ENCODE measurements around the gene ST3GAL6. TPM values are rescaled to one million over a fixed set of nuclear protein-coding genes. Genes with fewer than 3 reads are reported as not detected.

The ST3GAL6 gene
- total RNA-seq, 6 experiments from 2014 or later = 17.8 to 69.6 (median 31.5) TPM

DNA sequence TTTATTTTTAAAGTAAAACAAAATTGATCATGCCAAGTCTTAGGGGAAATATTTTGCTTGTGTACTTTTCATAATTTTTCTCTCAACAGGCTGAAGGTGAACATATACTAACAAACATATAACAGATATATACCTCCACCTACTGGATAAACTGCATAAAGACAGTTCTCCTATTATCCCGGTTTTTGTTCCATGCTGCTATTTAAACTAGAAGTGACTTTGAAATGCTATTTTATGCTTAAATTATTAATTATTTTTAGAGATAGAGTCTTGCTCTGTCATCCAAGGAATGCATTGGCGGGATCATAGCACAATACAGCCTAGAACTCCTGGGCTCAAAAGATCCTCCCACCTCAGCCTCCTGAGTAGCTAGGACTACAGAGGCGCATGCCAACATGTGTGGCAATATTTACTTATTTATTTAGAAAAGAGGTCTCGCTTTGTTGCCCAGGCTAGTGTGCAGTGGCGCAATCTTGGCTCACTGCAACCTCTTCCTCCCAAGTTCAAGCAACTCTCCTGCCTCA, 49.8 kb downstream of the ST3GAL6 start:
- Histone ChIP-seq H3K4me1 (peaks cover 0 to 40% (median 15%) of the 10 kb centered on the region in 4 donors), H3K4me3 (no peak overlapping the region), H3K27ac (peak overlapping the region in 2 of 3 donors; percentile 17 to 26), H3K36me3 (no peaks in the 10 kb centered on the region), H3K9me3 (no peaks in the 10 kb centered on the region), H3K27me3 (no peaks in the 10 kb centered on the region)
- WGBS (ENCODE audit: insufficient coverage, low coverage, low lambda C conversion rate, missing lambda C conversion rate) = 15% methylated on average over 5 of the region's 5 CpGs
- TF ChIP-seq POLR2A (IDR thresholded peaks at IDR 0.05) = no peak
- TF ChIP-seq, protein P1, sequence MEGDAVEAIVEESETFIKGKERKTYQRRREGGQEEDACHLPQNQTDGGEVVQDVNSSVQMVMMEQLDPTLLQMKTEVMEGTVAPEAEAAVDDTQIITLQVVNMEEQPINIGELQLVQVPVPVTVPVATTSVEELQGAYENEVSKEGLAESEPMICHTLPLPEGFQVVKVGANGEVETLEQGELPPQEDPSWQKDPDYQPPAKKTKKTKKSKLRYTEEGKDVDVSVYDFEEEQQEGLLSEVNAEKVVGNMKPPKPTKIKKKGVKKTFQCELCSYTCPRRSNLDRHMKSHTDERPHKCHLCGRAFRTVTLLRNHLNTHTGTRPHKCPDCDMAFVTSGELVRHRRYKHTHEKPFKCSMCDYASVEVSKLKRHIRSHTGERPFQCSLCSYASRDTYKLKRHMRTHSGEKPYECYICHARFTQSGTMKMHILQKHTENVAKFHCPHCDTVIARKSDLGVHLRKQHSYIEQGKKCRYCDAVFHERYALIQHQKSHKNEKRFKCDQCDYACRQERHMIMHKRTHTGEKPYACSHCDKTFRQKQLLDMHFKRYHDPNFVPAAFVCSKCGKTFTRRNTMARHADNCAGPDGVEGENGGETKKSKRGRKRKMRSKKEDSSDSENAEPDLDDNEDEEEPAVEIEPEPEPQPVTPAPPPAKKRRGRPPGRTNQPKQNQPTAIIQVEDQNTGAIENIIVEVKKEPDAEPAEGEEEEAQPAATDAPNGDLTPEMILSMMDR (IDR thresholded peaks at IDR 0.05) = peak; percentile 67 to 79 (median 73)
- ATAC-seq (peak; percentile 82 to 92 (median 86)), DNase-seq (peak; percentile 65 to 88 (median 85))
- intact Hi-C loops (cut with DNase I) = loop anchor here in 1 of 2 donors (10.0 kb wide), 1 partner anchor 182 kb away; no protein-coding TSS in a partner anchor

DNA sequence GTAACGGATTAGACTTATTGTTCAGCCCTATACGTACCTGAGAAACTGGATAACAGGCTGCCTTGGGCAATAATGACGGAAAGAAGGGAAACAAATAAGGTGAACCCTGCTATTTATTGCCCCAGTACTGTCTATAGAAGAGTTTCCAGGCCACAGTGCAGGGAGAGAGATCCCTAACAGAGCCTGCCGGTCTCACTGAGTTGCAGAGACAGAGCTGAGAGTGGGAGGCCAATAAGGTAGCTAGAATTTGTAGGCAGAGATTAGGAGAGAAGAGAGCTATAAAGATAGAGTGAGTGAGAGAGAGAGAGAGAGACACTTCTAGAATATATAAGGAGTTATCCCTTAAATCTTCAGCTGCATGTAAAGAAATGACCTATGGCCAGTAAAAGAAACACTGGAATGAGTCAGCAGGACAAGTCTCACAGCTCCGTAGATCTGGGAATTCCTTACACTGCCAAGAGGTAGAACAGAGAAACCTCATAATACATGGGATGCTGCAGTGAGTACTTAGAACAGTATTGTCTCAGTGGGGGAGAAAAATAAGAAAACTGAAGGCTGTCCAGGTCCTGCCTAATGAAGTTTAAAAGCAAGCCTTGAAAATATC, 51.8 kb downstream of the ST3GAL6 start:
- no peak for TF ChIP-seq POLR2A (IDR thresholded peaks at IDR 0.05)
- TF ChIP-seq, protein P1 (IDR thresholded peaks at IDR 0.05) = no peak
- H3K27ac ChIP-seq = no peak overlapping the region
- 87% methylated on average over 5 of the region's 5 CpGs for WGBS (ENCODE audit: insufficient coverage, low coverage, low lambda C conversion rate, missing lambda C conversion rate)
- H3K9me3 ChIP-seq = no peaks in the 10 kb centered on the region
- ATAC-seq (no peak), DNase-seq (no peak)
- H3K4me3 ChIP-seq = no peak overlapping the region
- no peaks in the 10 kb centered on the region for H3K36me3 ChIP-seq
- H3K27me3 ChIP-seq = no peaks in the 10 kb centered on the region
- peaks cover 0 to 38% (median 14%) of the 10 kb centered on the region in 4 donors for H3K4me1 ChIP-seq
- intact Hi-C loops (cut with DNase I) = loop anchor here (5.0 to 10.0 kb wide), 2 partner anchors 177 to 180 kb away; no protein-coding TSS in a partner anchor

GRCh38 chr3:98817547-98818041, 54.5 kb downstream of the ST3GAL6 start:
- ATAC-seq (peak; percentile 66 to 77 (median 74)), DNase-seq (no peak)
- no peaks in the 10 kb centered on the region for H3K9me3 ChIP-seq
- H3K36me3 ChIP-seq = peaks cover 0 to 3% (median 0%) of the 10 kb centered on the region in 4 donors
- 25% methylated on average over 3 of the region's 3 CpGs for WGBS (ENCODE audit: insufficient coverage, low coverage, low lambda C conversion rate, missing lambda C conversion rate)
- TF ChIP-seq, protein P1 (IDR thresholded peaks at IDR 0.05) = peak; percentile 69 to 87 (median 80)
- no peak for TF ChIP-seq POLR2A (IDR thresholded peaks at IDR 0.05)
- no peak overlapping the region for H3K4me3 ChIP-seq
- no peak overlapping the region for H3K27ac ChIP-seq
- intact Hi-C loops (cut with DNase I) = loop anchor here (5.0 to 10.0 kb wide), 2 partner anchors 175 to 177 kb away; no protein-coding TSS in a partner anchor
- no peaks in the 10 kb centered on the region for H3K27me3 ChIP-seq
- peaks cover 0 to 14% (median 6%) of the 10 kb centered on the region in 4 donors for H3K4me1 ChIP-seq

- H3K4me3 ChIP-seq = no peak overlapping the region
Observed at GRCh38 chr3:98821063-98821462, 57.9 kb downstream of the ST3GAL6 start.

GRCh38 chr3:98823791-98824190, 60.7 kb downstream of the ST3GAL6 start:
- no peaks in the 10 kb centered on the region for H3K4me1 ChIP-seq
- H3K27me3 ChIP-seq = no peaks in the 10 kb centered on the region
- 84% methylated on average over 4 of the region's 4 CpGs for WGBS (ENCODE audit: insufficient coverage, low coverage, low lambda C conversion rate, missing lambda C conversion rate)
- H3K9me3 ChIP-seq = no peaks in the 10 kb centered on the region
- no peak overlapping the region for H3K27ac ChIP-seq
- peaks cover 0 to 3% (median 0%) of the 10 kb centered on the region in 4 donors for H3K36me3 ChIP-seq
- intact Hi-C loops (cut with DNase I) = no loop called here
- no peak for TF ChIP-seq POLR2A (IDR thresholded peaks at IDR 0.05)
- TF ChIP-seq, protein P1 (IDR thresholded peaks at IDR 0.05) = no peak
- DNase-seq (no peak), ATAC-seq (no peak)
- H3K4me3 ChIP-seq = no peak overlapping the region

More at GRCh38 chr3:98821063-98821462, 57.9 kb downstream of the ST3GAL6 start:
- no peaks in the 10 kb centered on the region for H3K9me3 ChIP-seq
- no peak for DNase-seq
- intact Hi-C loops (cut with DNase I) = no loop called here
- no peak for ATAC-seq
- no peaks in the 10 kb centered on the region for H3K27me3 ChIP-seq
- no peak for TF ChIP-seq POLR2A (IDR thresholded peaks at IDR 0.05)
- H3K4me1 ChIP-seq = no peaks in the 10 kb centered on the region
- no peak overlapping the region for H3K27ac ChIP-seq
- WGBS (ENCODE audit: insufficient coverage, low coverage, low lambda C conversion rate, missing lambda C conversion rate) = 82% methylated on average over 3 of the region's 3 CpGs
- H3K36me3 ChIP-seq = peaks cover 0 to 3% (median 0%) of the 10 kb centered on the region in 4 donors
